SU-DHL-6 (cell line): ENCODE data around the gene SERINC2.

Source experiments
- EZH2phosphoT487 ChIP-seq: fragments of 200-600 bp; sonication (generic), shearing (Covaris generic); conservative IDR thresholded peaks from 2 replicates; pipeline ENCODE4 v1.6.1; 2018; ENCODE audit warnings: mild to moderate bottlenecking, antibody characterized with exemption, low read length, moderate library complexity, mixed read lengths
- TF ChIP-seq, protein P1 (sequence below): fragments of 200-600 bp; sonication (generic); IDR thresholded peaks from one replicate; pipeline ENCODE4 v1.5.1; 2017; ENCODE audit warnings: antibody characterized with exemption, mild to moderate bottlenecking, low read length, moderate library complexity; ENCODE audit not compliant: insufficient read depth, poor library complexity, severe bottlenecking

DNA sequence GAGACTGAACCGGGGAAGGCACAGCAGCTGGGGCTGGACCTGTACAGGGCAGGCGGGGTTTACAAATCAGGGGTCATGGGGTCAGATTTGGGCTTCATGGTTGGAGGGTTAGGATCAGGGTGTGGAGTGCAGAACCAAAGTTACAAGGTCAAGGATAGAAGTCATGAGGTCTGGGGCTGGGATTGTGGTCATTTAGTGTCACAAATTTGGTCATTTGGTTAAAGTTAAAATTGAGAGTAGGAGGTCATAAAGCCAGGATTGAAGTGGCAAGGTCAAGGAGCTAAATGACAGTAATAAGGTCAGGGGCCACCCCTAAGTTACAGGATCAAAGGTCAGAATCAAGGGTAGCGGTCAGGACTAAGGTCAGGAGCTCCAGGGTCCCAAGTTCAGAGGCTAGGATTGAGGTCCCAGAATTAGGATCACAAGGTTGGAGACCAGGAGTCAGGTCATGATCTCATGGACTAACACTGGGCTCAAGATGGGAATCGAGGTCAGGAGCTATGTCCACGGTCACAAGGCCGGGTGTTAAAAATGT lies 20.4 kb downstream of the SERINC2 start:
- TF ChIP-seq, protein P1, sequence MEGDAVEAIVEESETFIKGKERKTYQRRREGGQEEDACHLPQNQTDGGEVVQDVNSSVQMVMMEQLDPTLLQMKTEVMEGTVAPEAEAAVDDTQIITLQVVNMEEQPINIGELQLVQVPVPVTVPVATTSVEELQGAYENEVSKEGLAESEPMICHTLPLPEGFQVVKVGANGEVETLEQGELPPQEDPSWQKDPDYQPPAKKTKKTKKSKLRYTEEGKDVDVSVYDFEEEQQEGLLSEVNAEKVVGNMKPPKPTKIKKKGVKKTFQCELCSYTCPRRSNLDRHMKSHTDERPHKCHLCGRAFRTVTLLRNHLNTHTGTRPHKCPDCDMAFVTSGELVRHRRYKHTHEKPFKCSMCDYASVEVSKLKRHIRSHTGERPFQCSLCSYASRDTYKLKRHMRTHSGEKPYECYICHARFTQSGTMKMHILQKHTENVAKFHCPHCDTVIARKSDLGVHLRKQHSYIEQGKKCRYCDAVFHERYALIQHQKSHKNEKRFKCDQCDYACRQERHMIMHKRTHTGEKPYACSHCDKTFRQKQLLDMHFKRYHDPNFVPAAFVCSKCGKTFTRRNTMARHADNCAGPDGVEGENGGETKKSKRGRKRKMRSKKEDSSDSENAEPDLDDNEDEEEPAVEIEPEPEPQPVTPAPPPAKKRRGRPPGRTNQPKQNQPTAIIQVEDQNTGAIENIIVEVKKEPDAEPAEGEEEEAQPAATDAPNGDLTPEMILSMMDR = no peak
- TF ChIP-seq EZH2phosphoT487 = no peak
